K562 (cell line): Measurements from ENCODE around the gene CTIF. TPM values are rescaled to one million over a fixed set of nuclear protein-coding genes. Genes with fewer than 3 reads are reported as not detected.

Experiments used
- ATAC-seq: fragments of 200-7000 bp; cut with Tn5 transposase; 3 replicates; pipeline ENCODE4 v1.9.1; 2020; ENCODE audit warnings: moderate library complexity
- BruUV-seq: library from RNA; stranded (reverse); fragments of 400-500 nt; replicated peaks from 2 replicates; lab custom pipeline; 2021; lab: Mats Ljungman, UMichigan
- CTCF ChIA-PET: fragments of 300-600 bp; formaldehyde crosslinking; extraction: SDS; loops from one replicate; lab custom pipeline; 2021; ENCODE audit warnings: low intra/inter-chr PET ratio; lab: Yijun Ruan, JAX
- POLR2A ChIA-PET: fragments of 300-600, 350-650 bp; sonication (Branson Sonifier 250); formaldehyde crosslinking; extraction: SDS; loops from one replicate; lab custom pipeline; 2021; ENCODE audit warnings: antibody characterized with exemption, inconsistent platforms; lab: Yijun Ruan, JAX
- DNase-seq, 4 experiments: peaks; one replicate each; pipeline versions ENCODE4 v3.0.0 to v3.0.0-alpha.2; 2011 to 2018; ENCODE audit warnings: low spot score in 3 of 4, mixed read lengths in 3 of 4; ENCODE audit errors: extremely low read depth in 1 of 4
- FAIRE-seq: peaks from 2 replicates; lab custom pipeline; 2011; peaks lifted over from hg19 to GRCh38; lab: Jason Lieb, UNC
- H2AFZ ChIP-seq: 2 replicates; pipeline ENCODE4 v1.6.0; 2011; ENCODE audit warnings: low read depth, low read length, control low read depth, inconsistent platforms
- H3K27ac ChIP-seq: fragments of 200-600 bp; 3 replicates; pipeline ENCODE4 v1.8.0; 2011; ENCODE audit warnings: low read depth, mild to moderate bottlenecking, control low read depth, inconsistent platforms, low read length, moderate library complexity, mixed read lengths; ENCODE audit errors: extremely low read depth
- H3K27me3 ChIP-seq, 2 experiments: fragments of 300-600 bp in 1 of 2; 2 replicates in 1 of 2; 3 replicates in 1 of 2; pipeline versions ENCODE4 v1.6.0 to v1.8.0; 2011; ENCODE audit warnings: inconsistent platforms in 2 of 2, low read length in 2 of 2, mild to moderate bottlenecking in 1 of 2, mixed read lengths in 1 of 2, moderate library complexity in 1 of 2; ENCODE audit not compliant: control insufficient read depth in 2 of 2, insufficient read depth in 2 of 2
- H3K36me3 ChIP-seq: fragments of 300-600 bp; 3 replicates; pipeline ENCODE4 v1.8.0; 2011; ENCODE audit warnings: mild to moderate bottlenecking, low read length, inconsistent platforms; ENCODE audit not compliant: control insufficient read depth, insufficient read depth
- H3K4me1 ChIP-seq, 2 experiments: fragments of 200-600 bp in 1 of 2; replicated peaks in 1 of 2; 2 replicates in 1 of 2; 3 replicates in 1 of 2; pipeline versions ENCODE4 v1.5.1 to v1.8.0; 2011; ENCODE audit warnings: inconsistent platforms in 2 of 2, low read length in 2 of 2, mild to moderate bottlenecking in 1 of 2, mixed read lengths in 1 of 2, moderate library complexity in 1 of 2; ENCODE audit not compliant: control insufficient read depth in 2 of 2, insufficient read depth in 2 of 2
- H3K4me2 ChIP-seq: 2 replicates; pipeline ENCODE4 v1.6.1; 2011; ENCODE audit warnings: low read length, control low read depth, inconsistent platforms, mixed read lengths; ENCODE audit not compliant: insufficient read depth
- H3K4me3 ChIP-seq: fragments of 200-600 bp; sonication (generic), shearing (Covaris generic); 2 replicates; pipeline ENCODE4 v1.5.1; 2016; ENCODE audit warnings: control low read depth, inconsistent platforms
- H3K79me2 ChIP-seq: fragments of 200-600 bp; 3 replicates; pipeline ENCODE4 v1.8.0; 2011; ENCODE audit warnings: low read length, inconsistent platforms; ENCODE audit not compliant: control insufficient read depth, insufficient read depth
- H3K9ac ChIP-seq, 2 experiments: 2 replicates each; pipeline versions ENCODE4 v1.6.0 to v1.6.1; 2011; ENCODE audit warnings: low read depth in 2 of 2, low read length in 2 of 2, control low read depth in 1 of 2, inconsistent platforms in 1 of 2, mild to moderate bottlenecking in 1 of 2, mixed read lengths in 1 of 2; ENCODE audit not compliant: insufficient read depth in 1 of 2
- H3K9me1 ChIP-seq: one replicate; pipeline ENCODE4 v1.6.0; 2011; ENCODE audit warnings: inconsistent platforms, mild to moderate bottlenecking, low read length, moderate library complexity; ENCODE audit not compliant: control insufficient read depth, insufficient read depth
- H3K9me3 ChIP-seq: replicated peaks from 2 replicates; pipeline ENCODE4 v1.5.1; 2011; ENCODE audit warnings: low read depth, low read length, inconsistent platforms; ENCODE audit not compliant: control insufficient read depth, insufficient read depth
- H4K20me1 ChIP-seq: replicated peaks from 2 replicates; pipeline ENCODE4 v1.6.1; 2011; ENCODE audit warnings: low read length, inconsistent platforms, mixed read lengths; ENCODE audit not compliant: control insufficient read depth, insufficient read depth
- CBFB ChIP-seq: sonication (generic); formaldehyde crosslinking; IDR thresholded peaks from 2 replicates; pipeline ENCODE4 v1.4.0; 2020; ENCODE audit warnings: mild to moderate bottlenecking, missing genetic modification reagents
- CTBP1 ChIP-seq: fragments of 450-650 bp; IDR thresholded peaks from 2 replicates; pipeline ENCODE4 v1.6.1; 2016; ENCODE audit warnings: borderline replicate concordance
- CXXC5 ChIP-seq: fragments of 250-450 bp; sonication (Bioruptor Pico); IDR thresholded peaks from 2 replicates; pipeline ENCODE4 v1.8.0; 2022; ENCODE audit warnings: inconsistent platforms, mild to moderate bottlenecking, moderate library complexity
- FOXK1 ChIP-seq: sonication (generic); formaldehyde crosslinking; IDR thresholded peaks from 2 replicates; pipeline ENCODE4 v1.8.0; 2022; ENCODE audit warnings: missing genetic modification reagents, mild to moderate bottlenecking, borderline replicate concordance
- GTF2B ChIP-seq: IDR thresholded peaks from 2 replicates; pipeline ENCODE4 v1.6.1; 2011; ENCODE audit not compliant: insufficient read length; ENCODE audit errors: extremely low read depth
- KDM2B ChIP-seq: fragments of 250-450 bp; sonication (Bioruptor Pico); IDR thresholded peaks from 2 replicates; pipeline ENCODE4 v1.8.0; 2021; ENCODE audit warnings: mild to moderate bottlenecking, moderate library complexity
- MAFF ChIP-seq: IDR thresholded peaks from 2 replicates; pipeline ENCODE4 v1.6.1; 2012; ENCODE audit warnings: low read length, improper control_type of control experiment
- MAFG ChIP-seq: fragments of 450-650 bp; conservative IDR thresholded peaks from 2 replicates; pipeline ENCODE4 v1.6.1; 2016; ENCODE audit warnings: missing genetic modification characterization, missing compliant biosample characterization
- PHB ChIP-seq: fragments of 250-450 bp; sonication (Bioruptor Pico); IDR thresholded peaks from 2 replicates; pipeline ENCODE4 v1.5.0; 2021
- RBM22 ChIP-seq: fragments of 200-400 bp; formaldehyde crosslinking; IDR thresholded peaks from 2 replicates; pipeline ENCODE4 v1.6.1; 2018; ENCODE audit warnings: low read length, low read depth; ENCODE audit not compliant: poor library complexity, severe bottlenecking
- RNF2 ChIP-seq: sonication (generic); IDR thresholded peaks from 2 replicates; pipeline ENCODE4 v1.6.1; 2016
- SIN3A ChIP-seq, 2 experiments: fragments of 150-350 bp in 1 of 2; IDR thresholded peaks; 2 replicates each; pipeline ENCODE4 v1.6.1; 2011 to 2016; ENCODE audit warnings: borderline replicate concordance in 2 of 2, low read depth in 2 of 2, low read length in 2 of 2, mild to moderate bottlenecking in 2 of 2, moderate library complexity in 2 of 2; ENCODE audit not compliant: control insufficient read depth in 1 of 2
- ZFP1 ChIP-seq: fragments of 450-650 bp; formaldehyde crosslinking; IDR thresholded peaks from 2 replicates; pipeline ENCODE4 v1.4.0; 2020; ENCODE audit warnings: mild to moderate bottlenecking, mixed read lengths
- ZFP30 ChIP-seq: fragments of 250-450 bp; sonication (Bioruptor Pico); IDR thresholded peaks from 2 replicates; pipeline ENCODE4 v1.8.0; 2022; ENCODE audit warnings: moderate library complexity, mild to moderate bottlenecking, inconsistent platforms, borderline replicate concordance
- ZNF395 ChIP-seq: fragments of 200-800 bp; sonication (Bioruptor generic); IDR thresholded peaks from 2 replicates; pipeline ENCODE4 v1.6.1; 2017; ENCODE audit warnings: missing genetic modification characterization, missing compliant biosample characterization
- ZNF444 ChIP-seq: fragments of 250-450 bp; sonication (Bioruptor Pico); IDR thresholded peaks from 2 replicates; pipeline ENCODE4 v1.4.0; 2020; ENCODE audit warnings: mild to moderate bottlenecking, moderate library complexity
- WGBS: fragments of 100-300 bp; shearing (Covaris generic); methylation state at CpG from one replicate; pipeline ENCODE4 v1.1.6; 2016; ENCODE audit warnings: low coverage, mixed read lengths; ENCODE audit not compliant: insufficient coverage; ENCODE audit errors: missing lambda C conversion rate; 5-methylcytosine and 5-hydroxymethylcytosine counted together
- in situ Hi-C: fragments of 300-500 bp; cut with MboI; formaldehyde crosslinking; loops from 4 replicates; pipeline ENCODE4 v1.15.0; 2018; ENCODE audit warnings: inconsistent platforms, mixed read lengths
- intact Hi-C: fragments of 100-400 bp; cut with micrococcal nuclease; formaldehyde crosslinking; loops from 2 replicates; pipeline ENCODE4 v1.14.2; 2022
- polyA plus RNA-seq, 8 experiments: library from polyadenylated mRNA; depleted of rRNA in 4 of 8; stranded (reverse) in 5 of 8; unstranded in 3 of 8; fragments of >200 nt; fragmentation: Nextera tagmentation in 2 of 8; fragmentation: Illumina TruSeq in 1 of 8; extraction: Ambion mirVana in 2 of 8; extraction: Trizol in 1 of 8; gene quantifications; 2 replicates each; pipeline versions ENCODE4 v1.2.1 to v1.2.3, GENCODE V29; 2011 to 2014; ENCODE audit warnings: inconsistent platforms in 1 of 8, missing spikeins in 1 of 8
- total RNA-seq, 7 experiments: library from RNA; depleted of rRNA in 6 of 7; stranded (reverse); fragments of >200 nt in 6 of 7; fragmentation: Illumina TruSeq in 2 of 7; extraction: Trizol in 2 of 7; gene quantifications; 2 replicates each; pipeline versions ENCODE4 v1.2.1 to v1.2.3, GENCODE V29; 2011 to 2021; ENCODE audit warnings: low replicate concordance in 1 of 7

The CTIF gene
- total and polyA plus RNA-seq, 9 of the 15 experiments (the other 6 are each of a cell fraction or from before 2014, with no cell fraction given) = 0.17 to 11.5 (median 2.2) TPM

DNA sequence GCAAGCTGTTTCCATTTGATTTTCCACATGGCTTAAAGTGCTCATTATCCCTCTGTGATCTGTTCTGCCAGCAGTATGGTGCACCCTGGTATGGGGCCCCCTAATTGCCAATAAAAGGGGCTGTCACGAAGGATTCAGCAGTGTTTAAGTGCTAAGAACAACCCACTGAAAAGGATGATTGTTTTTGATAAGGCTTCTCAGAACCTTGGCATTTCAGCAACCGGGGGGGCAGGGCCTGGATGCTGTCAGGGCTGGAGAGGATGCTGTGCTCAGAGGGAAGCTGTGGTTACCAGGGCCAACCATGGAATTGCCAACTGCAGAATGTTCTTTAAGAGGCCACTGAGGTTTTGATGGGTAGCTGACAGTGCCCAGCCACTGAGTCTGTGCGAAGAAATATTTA lies 117.8 kb downstream of the CTIF start:
- no peak overlapping the region for H3K9ac ChIP-seq
- H3K4me1 ChIP-seq = no peaks in the 10 kb centered on the region; a peak in 1 of 5 replicates
- no peaks in the 10 kb centered on the region for H3K9me1 ChIP-seq
- no peaks in the 10 kb centered on the region for H3K9me3 ChIP-seq
- CTCF ChIA-PET = no interaction called here
- BruUV-seq = no TSS peak
- TF ChIP-seq SIN3A (IDR thresholded peaks at IDR 0.05; ENCODE audit: borderline replicate concordance in 2 of 2, control insufficient read depth in 1 of 2, low read depth in 2 of 2, low read length in 2 of 2) (no peak), RNF2 (no peak), ZNF395 (no peak), CTBP1 (no peak), PHB (CRISPR knock-in tag) (no peak), RBM22 (no peak), ZFP30 (CRISPR knock-in tag) (no peak), KDM2B (no peak), CBFB (no peak), MAFG (tag) (no peak), CXXC5 (CRISPR knock-in tag) (no peak), MAFF (no peak), GTF2B (no peak), FOXK1 (no peak), ZFP1 (CRISPR knock-in tag) (no peak), ZNF444 (no peak)
- no peak overlapping the region for H3K4me3 ChIP-seq
- no peak overlapping the region for H3K4me2 ChIP-seq
- no peak overlapping the region for H3K27ac ChIP-seq
- H4K20me1 ChIP-seq = 0 out of 2 replicates have a peak, but pooled peaks cover 3% of the 10 kb centered on the region
- H3K79me2 ChIP-seq = no peaks in the 10 kb centered on the region
- FAIRE-seq (no peak), ATAC-seq (no peak), DNase-seq (no peak)
- WGBS = 38% methylated on average over 3 of the region's 3 CpGs
- no peaks in the 10 kb centered on the region for H3K27me3 ChIP-seq
- in situ Hi-C loops (no loop called here), intact Hi-C loops (no loop called here)
- no peak overlapping the region for H2AFZ ChIP-seq
- POLR2A ChIA-PET = no interaction called here
- no peaks in the 10 kb centered on the region for H3K36me3 ChIP-seq
